Lower leg skin (tissue), 4 donors: ENCODE data around the gene RPH3AL. TPM values are rescaled to one million over a fixed set of nuclear protein-coding genes. Genes with fewer than 3 reads are reported as not detected.
A peak's percentile ranks its signal among the peaks of the same experiment; 100 is the strongest.

Source experiments
- DNase-seq, 2 donors: peaks; one replicate each; pipeline ENCODE4 v3.0.0-alpha.2; 2019; ENCODE audit warnings: low spot score in 2 of 2
- H3K4me3 ChIP-seq: fragments of 200-600 bp; sonication (generic); 2 replicates; pipeline ENCODE4 v1.5.1; 2017; ENCODE audit warnings: mild to moderate bottlenecking, low read depth; ENCODE audit not compliant: poor library complexity, severe bottlenecking
- CTCF ChIP-seq, 3 donors: fragments of 450-650 bp; IDR thresholded peaks; one replicate each; pipeline ENCODE4 v1.5.1; 2016; ENCODE audit warnings: antibody characterized with exemption in 3 of 3, mild to moderate bottlenecking in 3 of 3, moderate library complexity in 2 of 3
- POLR2A ChIP-seq, 2 donors: fragments of 450-650 bp; IDR thresholded peaks; one replicate each; pipeline ENCODE4 v1.6.1; 2016 to 2017; ENCODE audit warnings: antibody characterized with exemption in 2 of 2, mild to moderate bottlenecking in 1 of 2, moderate library complexity in 1 of 2
- WGBS, 2 donors: methylation state at CpG; one replicate each; pipeline ENCODE4 v1.1.5; 2018; 5-methylcytosine and 5-hydroxymethylcytosine counted together
- intact Hi-C: fragments of 100-400 bp; cut with DNase I; formaldehyde crosslinking; loops from one replicate; pipeline ENCODE4 v1.15.0; 2023; ENCODE audit warnings: low total_unique reads
- total RNA-seq, 4 donors: library from RNA; depleted of rRNA; stranded (reverse); fragments of >200 nt; gene quantifications; one replicate each; pipeline ENCODE4 v1.1.0, GENCODE V29; 2016

The RPH3AL gene
- total RNA-seq, 4 donors from 2014 or later, result 8.6 to 22.9 (median 15.9) TPM

- WGBS, 2 donors, result 43 to 65% methylated on average over 6 of the region's 6 CpGs
- no peak overlapping the region for H3K4me3 ChIP-seq
- TF ChIP-seq POLR2A (IDR thresholded peaks at IDR 0.05) (no peak), CTCF (IDR thresholded peaks at IDR 0.05) (no peak)
- DNase-seq, result peak; percentile 34 to 82
- intact Hi-C loops, result no loop called here
These were observed 1.2 kb downstream of the RPH3AL start for GRCh38 chr17:351449-351738.

DNA sequence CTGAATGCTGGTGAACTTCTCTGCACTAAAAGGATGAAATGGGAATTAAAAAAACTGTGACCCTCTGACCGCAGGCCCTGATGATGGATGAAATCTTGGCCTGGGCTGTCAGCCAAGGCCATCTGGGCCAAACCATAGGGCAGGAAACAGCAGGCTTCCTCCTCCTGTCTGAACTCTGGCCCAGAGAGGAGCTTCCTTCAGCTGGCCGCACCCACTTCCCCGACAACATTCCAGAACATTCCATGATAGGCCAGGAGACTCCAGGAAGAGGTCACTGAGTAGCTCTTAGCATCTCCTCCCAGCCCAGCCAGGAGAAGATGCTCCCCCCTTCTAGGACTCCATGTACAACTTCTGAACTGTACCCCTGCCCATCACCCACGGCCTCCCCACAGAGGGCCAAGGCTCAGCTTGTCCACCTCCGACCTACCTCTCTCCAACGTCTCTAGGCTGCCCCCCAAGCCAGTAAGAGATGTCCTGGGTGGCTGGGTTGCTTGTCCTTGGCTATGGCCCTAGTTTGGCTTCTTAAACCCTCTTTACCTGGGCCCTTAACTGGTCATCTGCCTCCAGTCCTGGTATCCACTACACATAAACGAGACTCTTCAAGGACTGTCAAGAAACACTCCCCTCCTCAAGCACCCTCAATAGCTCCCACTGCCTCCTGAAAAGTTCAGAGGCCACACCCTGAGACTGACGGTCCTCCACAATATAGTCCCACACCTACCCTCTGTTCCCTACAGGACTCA is 1.7 kb downstream of the RPH3AL start:
- intact Hi-C loops, result no loop called here
- no peak overlapping the region for H3K4me3 ChIP-seq
- WGBS, 2 donors, result 47 to 50% methylated on average over 8 of the region's 8 CpGs
- no peak for TF ChIP-seq CTCF (IDR thresholded peaks at IDR 0.05)
- peak; percentile 84 to 94 for DNase-seq

GRCh38 chr17:349666-350065 is 2.9 kb downstream of the RPH3AL start:
- H3K4me3 ChIP-seq, result no peak overlapping the region
- intact Hi-C loops, result no loop called here
- TF ChIP-seq POLR2A (IDR thresholded peaks at IDR 0.05), result no peak
- TF ChIP-seq CTCF (IDR thresholded peaks at IDR 0.05), result no peak
- 44 to 56% methylated on average over 3 of the region's 3 CpGs for WGBS, 2 donors
- DNase-seq, result peak in 1 of 2 donors; percentile 42

- no peak overlapping the region for H3K4me3 ChIP-seq
- DNase-seq, result peak; percentile 62 to 89
- intact Hi-C loops, result no loop called here
- TF ChIP-seq CTCF (IDR thresholded peaks at IDR 0.05) (no peak), POLR2A (IDR thresholded peaks at IDR 0.05) (no peak)
- 48 to 63% methylated on average over 12 of the region's 12 CpGs for WGBS, 2 donors
These were observed 3.7 kb downstream of the RPH3AL start for GRCh38 chr17:348692-349425.

- H3K4me3 ChIP-seq, result no peak overlapping the region
- WGBS, 2 donors, result 44 to 61% methylated on average over 2 of the region's 2 CpGs
- intact Hi-C loops, result no loop called here
- DNase-seq, result peak in 1 of 2 donors; percentile 1
- no peak for TF ChIP-seq CTCF (IDR thresholded peaks at IDR 0.05)
- no peak for TF ChIP-seq POLR2A (IDR thresholded peaks at IDR 0.05)
These were observed 4.6 kb downstream of the RPH3AL start for GRCh38 chr17:348012-348411.
